HG03045 (cell line): Measurements from ENCODE around the gene TMEM218.
"Not testable (repeated sequence)": the region's sequence is repeated elsewhere in the genome, so short reads cannot be mapped to it uniquely, and the experiment has no call there.

Experiments used
- ATAC-seq: cut with Tn5 transposase; IDR thresholded peaks from one replicate; pipeline ENCODE4 v1.9.1; 2021; ENCODE audit warnings: mild to moderate bottlenecking, moderate library complexity; ENCODE audit not compliant: unreplicated experiment

Gene TMEM218

GRCh38 chr11:125056931-125057692, 54.3 kb downstream of the TMEM218 start:
- no peak for ATAC-seq

GRCh38 chr11:125056111-125056510, 55.3 kb downstream of the TMEM218 start:
- not testable (repeated sequence) for ATAC-seq

- ATAC-seq: no peak
These were observed 56.2 kb downstream of the TMEM218 start for GRCh38 chr11:125055107-125055715.

- no peak for ATAC-seq
These were observed 58.3 kb downstream of the TMEM218 start for GRCh38 chr11:125053167-125053566.

- no peak for ATAC-seq
These were observed 59.4 kb downstream of the TMEM218 start for GRCh38 chr11:125052047-125052446.

GRCh38 chr11:125049164-125049792, 62.1 kb downstream of the TMEM218 start:
- ATAC-seq: no peak
